KBM-7 (cell line): ENCODE data around the gene VPS35L.

Source experiments
- DNase-seq: peaks from one replicate; pipeline ENCODE4 v3.0.0-alpha.2; 2015
- in situ Hi-C: fragments of 300-500 bp; cut with MboI; formaldehyde crosslinking; loops from 2 replicates; pipeline ENCODE4 v1.14.3; 2020; ENCODE audit warnings: low sequenced_read_pairs, low pct_unique_long_range_greater_than_20kb, mixed read lengths

Gene VPS35L

GRCh38 chr16:19555186-19555937 lies at the start of gene VPS35L:
TSS of gene VPS35L (plus strand) at chr16:19555703. CDS start at chr16:19555730, 27 bp downstream.
- in situ Hi-C loops, result no loop called here
- peak; percentile 99 for DNase-seq

- in situ Hi-C loops, result no loop called here
- DNase-seq, result no peak
Observed at GRCh38 chr16:19506965-19507364, 48.5 kb upstream of the VPS35L start.

GRCh38 chr16:19507867-19508266 lies 47.6 kb upstream of the VPS35L start:
- in situ Hi-C loops, result no loop called here
- no peak for DNase-seq

- DNase-seq, result no peak
- in situ Hi-C loops, result no loop called here
Observed at GRCh38 chr16:19512297-19512696, 43.2 kb upstream of the VPS35L start.

- in situ Hi-C loops, result no loop called here
Observed at GRCh38 chr16:19513377-19514053, 42.0 kb upstream of the VPS35L start.

GRCh38 chr16:19515757-19516156 lies 39.7 kb upstream of the VPS35L start:
- no peak for DNase-seq
- in situ Hi-C loops, result no loop called here

More at GRCh38 chr16:19513377-19514053, 42.0 kb upstream of the VPS35L start:
- peak; percentile 69 for DNase-seq

GRCh38 chr16:19517424-19518089 lies 37.9 kb upstream of the VPS35L start:
- no peak for DNase-seq
- in situ Hi-C loops, result no loop called here

GRCh38 chr16:19518388-19518787 lies 37.1 kb upstream of the VPS35L start:
- in situ Hi-C loops, result no loop called here
- DNase-seq, result no peak

GRCh38 chr16:19520861-19521331 lies 34.6 kb upstream of the VPS35L start:
- peak; percentile 60 for DNase-seq
- in situ Hi-C loops, result no loop called here

- in situ Hi-C loops, result no loop called here
- DNase-seq, result peak; percentile 93
Observed at GRCh38 chr16:19521471-19522396, 33.8 kb upstream of the VPS35L start, which contains the start of gene GDE1. TSS of gene GDE1 (minus strand) at chr16:19522098. CDS start at chr16:19521964, 134 bp downstream.

GRCh38 chr16:19522397-19522732 lies 33.1 kb upstream of the VPS35L start:
- DNase-seq, result no peak
- in situ Hi-C loops, result no loop called here

- no peak for DNase-seq
- in situ Hi-C loops, result no loop called here
Observed at GRCh38 chr16:19522760-19523159, 32.7 kb upstream of the VPS35L start.

- DNase-seq, result no peak
- in situ Hi-C loops, result no loop called here
Observed at GRCh38 chr16:19523184-19523558, 32.3 kb upstream of the VPS35L start.

GRCh38 chr16:19523559-19524355 lies 31.7 kb upstream of the VPS35L start, which contains the start of gene CCP110:
TSS of gene CCP110 (plus strand) at chr16:19523942. CDS start at chr16:19527882, 3,940 bp downstream.
- in situ Hi-C loops, result no loop called here
- peak; percentile 95 for DNase-seq

- in situ Hi-C loops, result no loop called here
- no peak for DNase-seq
Observed at GRCh38 chr16:19524356-19524615, 31.2 kb upstream of the VPS35L start.

- in situ Hi-C loops, result no loop called here
- DNase-seq, result peak; percentile 68
Observed at GRCh38 chr16:19524616-19525384, 30.7 kb upstream of the VPS35L start.

GRCh38 chr16:19525385-19525723 lies 30.1 kb upstream of the VPS35L start:
- no peak for DNase-seq
- in situ Hi-C loops, result no loop called here

- no peak for DNase-seq
- in situ Hi-C loops, result no loop called here
Observed at GRCh38 chr16:19527161-19527560, 28.3 kb upstream of the VPS35L start.
